HG02571 (cell line): ENCODE measurements around the gene USP7.
A peak's percentile ranks its signal among the peaks of the same experiment; 100 is the strongest.

Experiments used
- ATAC-seq: cut with Tn5 transposase; IDR thresholded peaks from one replicate; pipeline ENCODE4 v1.9.1; 2021; ENCODE audit warnings: mild to moderate bottlenecking, moderate library complexity; ENCODE audit not compliant: unreplicated experiment

Gene USP7

DNA sequence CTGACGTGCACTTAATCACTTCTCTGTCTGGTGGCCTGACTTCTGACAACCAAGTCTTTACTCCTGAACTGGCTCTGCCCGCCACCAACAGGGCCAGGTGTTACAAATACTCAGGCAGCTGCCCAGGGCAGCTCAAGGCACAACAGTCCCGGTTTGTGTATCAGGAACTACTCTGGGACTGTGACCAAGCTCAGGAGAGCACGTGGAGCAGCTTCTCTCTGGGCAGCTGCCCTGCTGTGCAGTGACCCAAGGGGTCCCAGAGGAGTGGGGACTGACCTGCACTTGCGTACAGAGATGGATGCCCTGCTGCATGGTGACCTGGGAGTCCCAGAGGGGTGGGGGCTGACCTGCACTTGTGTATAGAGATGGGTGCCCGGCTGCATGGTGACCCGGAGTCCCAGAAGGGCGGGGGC lies 59.7 kb downstream of the USP7 start:
- ATAC-seq: no peak

DNA sequence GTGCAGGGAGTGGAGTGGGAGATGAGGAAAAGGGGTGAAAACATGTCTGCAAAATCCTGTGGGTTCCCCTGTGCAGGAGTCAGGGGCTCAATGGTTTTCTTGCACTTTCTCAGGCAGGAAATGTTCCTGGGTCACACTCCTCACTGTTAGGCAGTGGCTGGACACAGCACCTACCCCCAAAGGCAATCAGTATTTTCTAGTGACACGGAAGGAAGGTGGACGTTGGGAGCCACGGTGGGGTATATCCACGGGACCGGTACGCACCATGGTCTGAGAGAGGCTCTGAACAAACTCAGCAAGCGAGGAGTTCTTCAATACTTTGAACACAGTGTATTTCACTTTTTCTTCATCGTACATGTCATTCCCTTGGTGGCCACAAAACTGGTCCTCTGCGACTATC lies 60.7 kb downstream of the USP7 start:
- no peak for ATAC-seq

DNA sequence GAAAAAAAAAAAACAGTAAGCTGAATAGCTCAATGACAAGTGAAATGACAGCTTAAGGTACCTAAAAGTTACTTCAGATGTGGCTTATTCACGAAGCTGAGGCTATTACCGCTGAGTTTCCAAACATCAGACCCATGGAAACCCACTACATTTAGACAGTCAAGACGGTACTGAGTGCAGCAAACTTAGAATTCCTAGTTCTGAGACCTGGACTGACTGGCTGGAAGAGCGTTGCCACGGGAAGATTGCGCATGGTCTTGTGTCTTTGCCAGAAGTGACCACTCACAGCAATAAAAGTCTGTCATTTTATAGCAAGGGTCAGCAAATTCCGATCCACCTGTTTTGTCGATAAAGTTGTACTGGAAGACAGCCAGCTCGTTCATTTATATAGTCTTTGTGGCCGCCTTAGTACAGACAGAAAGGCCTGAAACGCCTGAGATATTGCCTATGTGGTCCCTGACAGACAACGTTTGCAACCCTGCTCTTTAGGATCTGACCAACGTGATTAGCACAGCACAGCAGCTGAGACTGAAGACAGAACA lies 62.3 kb downstream of the USP7 start:
- no peak for ATAC-seq

DNA sequence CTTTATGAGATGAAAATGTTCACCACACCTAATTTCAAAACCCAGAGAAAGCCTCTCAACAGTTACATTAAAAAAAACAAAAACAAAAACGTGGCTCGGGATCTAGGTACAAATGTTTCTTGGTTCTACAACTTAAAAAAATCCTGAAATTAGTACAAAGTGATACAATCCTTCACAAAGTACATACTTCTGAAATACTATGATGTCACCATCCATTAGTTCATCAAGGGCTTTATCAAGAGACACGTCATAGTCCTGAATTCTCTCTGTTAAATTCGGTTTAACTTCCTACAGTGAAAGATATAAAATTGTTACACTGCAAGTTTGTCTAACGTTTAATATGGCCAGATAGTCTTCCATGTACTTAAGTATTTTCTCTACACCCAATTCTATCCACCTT lies 63.4 kb downstream of the USP7 start:
- no peak for ATAC-seq

DNA sequence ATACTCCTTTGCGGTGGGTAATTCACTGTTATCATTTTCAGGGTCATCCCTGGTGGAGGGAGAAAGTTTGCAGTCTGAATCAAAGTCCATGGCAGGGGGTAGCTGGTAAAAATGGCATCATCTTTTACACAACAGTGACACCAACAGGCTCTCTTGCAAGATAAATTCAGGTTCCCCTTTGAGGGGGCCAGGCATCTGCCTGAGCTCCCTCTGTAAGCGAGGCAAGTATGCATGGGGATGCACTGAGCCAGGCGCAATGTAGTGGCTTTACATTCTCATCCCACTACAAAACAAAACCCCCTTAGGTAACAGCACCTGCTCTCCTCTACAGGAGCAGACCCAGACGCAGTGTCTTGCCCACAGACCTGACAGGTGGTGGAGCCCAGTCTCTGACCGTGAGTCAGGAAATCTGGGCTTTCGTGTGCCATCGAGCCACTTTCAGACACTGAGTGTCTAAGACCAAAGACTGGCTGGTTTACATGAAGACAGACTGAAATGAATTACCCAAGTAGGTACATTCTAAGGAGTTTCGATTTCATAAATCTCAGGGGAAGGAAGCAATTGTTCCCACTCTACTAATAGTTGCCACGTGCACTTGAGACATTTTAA lies 63.9 kb downstream of the USP7 start:
- ATAC-seq: no peak

DNA sequence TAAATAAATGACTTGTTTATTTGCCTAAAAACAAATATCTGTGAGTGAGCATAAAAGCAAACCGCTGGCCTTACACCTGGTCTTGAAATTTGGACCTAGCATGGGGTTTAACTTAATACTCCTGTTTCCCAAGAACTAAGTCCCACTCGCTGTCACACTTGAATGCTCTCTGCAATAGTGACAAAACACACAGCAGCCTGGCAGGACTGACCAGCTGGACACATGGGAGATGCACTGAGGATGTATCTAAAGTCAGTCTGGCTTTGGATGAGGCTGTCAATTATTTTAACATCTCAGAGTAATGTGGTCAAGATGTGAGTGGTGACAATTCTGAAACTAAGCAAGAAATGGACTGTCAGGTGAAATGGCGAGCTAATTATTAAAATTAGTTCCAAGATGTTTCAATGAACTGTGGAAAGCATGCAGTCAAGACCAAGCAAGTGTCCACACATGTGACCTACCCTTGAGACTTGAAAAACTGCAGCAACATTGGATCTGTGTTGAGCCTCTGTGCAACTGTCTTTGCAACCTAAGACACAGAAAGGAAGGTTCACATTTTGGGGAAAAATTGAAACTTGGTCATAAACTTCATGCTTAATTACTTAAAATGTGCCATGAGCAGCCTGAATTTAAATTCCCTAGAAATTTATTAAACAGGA lies 64.9 kb downstream of the USP7 start:
- no peak for ATAC-seq

DNA sequence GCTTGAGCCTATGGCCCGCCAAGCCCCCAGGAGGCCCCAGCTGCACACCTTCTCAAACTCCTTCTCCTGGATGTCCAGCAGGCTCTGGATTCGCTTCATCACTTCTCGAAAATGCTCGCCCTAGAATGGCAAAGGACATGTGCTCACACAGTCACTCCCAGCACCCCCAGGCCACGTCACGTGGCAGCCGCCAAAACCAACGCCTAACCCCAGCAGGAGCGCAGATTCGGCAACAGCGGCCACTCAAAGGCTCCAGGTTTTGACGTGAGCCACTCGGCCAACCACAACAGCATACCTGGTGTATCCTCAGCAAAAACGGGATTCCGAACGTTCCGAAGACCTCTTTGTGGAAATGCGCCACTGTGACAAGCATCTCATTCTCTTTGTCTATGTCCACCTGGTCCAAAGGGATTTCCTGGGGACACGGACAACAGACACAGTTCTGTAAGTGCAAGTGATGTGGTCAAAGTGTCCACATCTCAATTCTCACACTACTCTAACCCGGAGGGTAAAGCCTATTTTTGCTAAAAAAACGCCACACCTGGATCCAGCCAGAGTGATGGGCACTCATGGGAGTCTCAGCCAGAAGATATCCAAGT lies 68.9 kb downstream of the USP7 start:
- no peak for ATAC-seq

DNA sequence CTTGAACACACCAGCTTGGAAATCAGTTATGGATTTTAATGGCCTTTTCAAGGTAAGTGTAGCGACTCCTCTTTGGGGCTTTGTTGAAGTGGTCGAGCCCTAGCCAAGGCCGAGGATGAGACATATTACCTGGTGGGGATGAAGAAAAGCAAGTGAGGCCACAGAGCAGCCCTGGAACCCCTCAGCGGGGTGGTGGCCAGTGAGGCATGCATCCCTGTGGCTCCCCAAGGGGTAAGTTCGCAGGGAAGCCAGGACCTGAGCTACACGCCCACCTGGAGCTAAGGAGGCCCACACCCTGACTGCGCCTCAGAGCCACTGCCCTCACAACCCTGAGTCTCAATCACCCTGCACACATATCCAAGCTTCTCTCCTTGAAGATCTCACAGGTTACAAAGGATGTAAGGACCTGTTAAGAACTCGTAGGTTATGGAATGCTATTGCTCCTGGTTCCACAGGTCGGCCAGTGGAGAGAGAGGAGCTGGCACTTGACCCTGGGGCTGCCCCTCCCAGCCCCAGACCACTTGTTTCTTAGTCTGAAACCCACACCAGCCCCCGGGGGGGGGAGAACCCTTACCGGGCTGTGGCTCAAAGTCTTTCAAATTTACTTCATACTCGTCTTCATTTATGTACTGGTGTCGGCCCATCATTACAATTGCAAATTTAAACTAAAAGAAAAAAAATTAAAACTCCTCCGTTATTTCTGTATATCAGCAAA lies 69.6 kb downstream of the USP7 start:
- no peak for ATAC-seq

DNA sequence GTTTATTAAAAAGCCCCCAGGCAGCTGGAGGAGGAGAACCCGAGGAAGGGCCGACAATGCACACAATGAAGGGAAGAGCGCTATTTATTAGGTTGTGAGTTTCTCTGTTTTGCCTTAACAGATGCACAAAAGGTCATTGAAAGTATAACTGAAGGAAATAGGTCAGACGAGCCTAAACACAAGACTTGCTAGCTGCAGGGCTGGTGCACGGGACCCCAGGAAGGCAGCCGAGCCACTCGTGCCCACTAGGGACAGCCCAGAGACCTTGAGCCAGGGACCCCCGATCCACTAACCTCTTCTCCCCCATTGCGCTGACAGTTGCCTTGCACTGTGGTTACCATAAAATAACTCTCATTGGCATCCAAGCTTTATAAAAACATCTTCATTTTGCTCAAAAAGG lies 70.3 kb downstream of the USP7 start:
- ATAC-seq: no peak

DNA sequence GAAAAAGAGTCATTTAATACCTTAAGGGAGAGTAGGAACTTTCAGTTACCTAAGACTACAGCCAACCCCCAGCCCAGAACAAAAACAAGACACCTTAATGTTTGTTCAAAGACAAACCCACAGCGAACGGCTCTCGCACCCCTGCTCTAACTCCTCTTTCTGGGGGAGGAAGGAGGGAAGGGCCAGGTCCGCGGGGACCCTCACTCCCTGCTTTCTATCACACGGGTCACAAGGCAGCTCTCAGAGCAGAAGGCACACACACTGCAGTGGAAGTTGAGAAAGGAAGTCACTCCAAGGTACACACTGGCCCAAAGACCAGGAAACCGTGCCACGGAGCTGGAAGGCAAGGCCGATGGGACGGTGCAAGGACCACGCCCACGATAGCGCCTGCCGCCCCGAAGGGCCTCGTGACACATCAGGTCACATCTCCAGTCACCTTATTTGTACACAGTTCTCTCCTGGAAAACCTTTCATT lies 71.6 kb downstream of the USP7 start:
- peak; percentile 29 for ATAC-seq

DNA sequence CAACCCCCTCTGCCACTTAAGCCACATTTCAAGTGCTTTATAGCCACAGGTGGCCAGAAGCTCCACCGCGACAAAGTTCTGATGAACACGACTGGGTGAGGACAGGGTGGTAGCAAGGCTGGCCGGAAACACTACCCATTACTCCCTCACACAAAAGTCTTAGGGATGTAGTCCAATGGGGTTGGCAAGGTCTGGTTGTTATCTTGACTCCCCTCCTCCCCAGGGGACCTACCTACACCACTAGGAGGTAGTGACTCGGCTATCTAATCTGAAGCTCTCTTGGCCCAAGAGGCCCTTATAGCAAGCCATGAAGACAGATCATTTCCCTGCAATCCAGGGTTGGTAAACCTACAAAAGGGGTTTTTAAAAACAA lies 73.2 kb downstream of the USP7 start:
- no peak for ATAC-seq

DNA sequence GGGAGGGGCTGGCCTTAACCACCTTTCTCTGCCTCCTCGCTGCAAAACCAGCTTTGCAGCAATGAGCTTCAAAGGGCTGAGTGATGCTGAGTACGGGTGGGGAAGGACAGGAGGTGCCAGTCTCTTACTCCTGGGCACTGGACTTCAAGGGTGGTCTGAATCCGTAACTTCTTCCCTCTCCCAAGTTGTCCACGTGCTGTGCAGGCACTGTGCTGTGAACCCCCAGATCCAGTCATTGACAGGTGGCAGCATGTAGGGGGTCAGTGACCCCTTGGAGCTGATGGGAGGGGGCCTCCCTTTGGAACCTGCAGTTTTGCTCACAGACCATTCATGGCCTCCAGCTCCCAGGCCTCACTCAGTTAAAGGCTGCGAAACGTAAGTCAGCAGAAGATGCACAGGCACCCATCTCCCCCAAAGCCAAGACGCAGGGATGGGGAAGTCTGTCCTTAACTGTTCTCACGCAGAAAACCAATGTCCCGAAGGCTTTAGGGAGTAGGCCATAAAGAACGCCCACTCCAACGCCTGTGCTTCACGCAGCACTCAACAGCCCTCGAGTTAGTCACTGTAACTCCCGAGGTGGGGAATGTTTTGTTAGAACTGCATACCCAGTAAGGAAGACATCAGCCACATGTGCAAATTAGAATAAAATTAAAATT lies 73.7 kb downstream of the USP7 start:
- ATAC-seq: no peak

DNA sequence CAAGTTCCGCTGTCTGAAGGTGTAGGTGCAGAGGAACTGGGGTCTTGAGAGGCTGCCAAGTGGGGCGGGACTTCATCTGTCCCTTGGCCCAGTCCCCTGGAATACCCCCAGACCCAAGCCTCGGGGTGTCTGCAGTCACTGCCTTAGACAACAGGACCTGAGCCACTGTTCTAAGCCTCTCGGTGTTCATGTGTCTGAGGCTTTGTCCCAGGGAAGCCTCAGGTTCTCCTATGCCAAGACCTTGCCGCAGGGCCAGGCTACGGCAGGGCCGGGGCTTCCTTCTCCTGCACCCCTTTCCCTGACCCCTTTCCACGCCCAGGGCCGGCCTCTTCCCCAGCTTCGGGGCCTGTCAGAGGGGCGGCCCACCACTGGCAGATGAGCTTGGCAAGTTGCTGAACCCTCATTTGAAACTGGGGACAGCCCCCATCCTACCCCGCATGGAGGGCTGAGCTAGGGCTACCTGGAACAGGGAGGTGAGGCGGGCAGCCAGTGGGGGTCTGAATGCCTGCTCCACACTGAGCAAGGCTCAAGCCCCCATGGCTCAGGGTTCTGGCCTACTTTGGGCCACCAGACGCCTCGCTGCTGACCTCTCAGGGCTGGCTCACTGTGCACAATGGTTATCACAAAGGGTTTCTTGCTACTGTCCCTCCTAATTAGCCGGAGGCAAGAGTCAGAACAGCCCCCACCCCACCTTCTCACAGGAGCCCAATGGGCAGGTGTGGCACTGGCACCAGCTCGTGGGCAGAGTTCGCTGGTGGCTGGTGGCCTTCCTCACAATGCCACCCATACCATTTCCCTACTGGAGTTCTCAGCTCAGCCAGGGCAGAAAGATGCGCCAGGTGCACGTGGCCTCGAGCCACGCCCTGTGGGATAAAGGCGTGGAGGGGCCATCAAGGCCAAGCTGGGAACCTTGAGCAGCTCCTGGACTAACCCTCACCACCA lies 74.5 kb downstream of the USP7 start:
- no peak for ATAC-seq

DNA sequence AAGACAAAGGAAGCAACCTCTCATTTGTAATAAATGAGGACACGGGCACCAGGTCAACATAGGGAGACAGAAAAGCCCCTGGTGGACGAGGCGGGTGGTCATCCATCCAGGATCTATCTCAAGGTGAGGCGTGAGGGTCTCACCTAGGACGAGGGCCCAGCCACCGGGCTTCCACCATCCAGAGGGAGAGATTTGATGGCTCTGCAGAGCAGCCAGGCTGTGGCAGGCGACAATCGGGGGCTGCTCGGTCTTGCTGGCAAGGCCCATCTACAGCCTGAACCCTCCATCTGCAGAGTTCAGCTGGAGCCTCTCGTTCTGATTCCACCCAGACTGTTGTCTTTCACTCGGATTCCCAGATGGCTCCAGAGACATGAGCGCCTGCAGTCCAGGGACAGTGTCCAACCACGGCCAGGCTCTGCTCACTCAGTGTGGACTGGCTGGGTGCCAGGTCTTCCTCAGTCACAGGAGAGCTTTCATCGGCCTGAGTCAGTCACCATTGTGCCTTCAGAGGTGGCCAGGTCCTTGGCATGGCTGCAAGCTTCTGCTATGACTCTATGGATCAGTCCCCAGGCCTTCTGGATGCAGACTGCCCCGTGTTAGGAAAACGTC lies 75.7 kb downstream of the USP7 start:
- no peak for ATAC-seq

DNA sequence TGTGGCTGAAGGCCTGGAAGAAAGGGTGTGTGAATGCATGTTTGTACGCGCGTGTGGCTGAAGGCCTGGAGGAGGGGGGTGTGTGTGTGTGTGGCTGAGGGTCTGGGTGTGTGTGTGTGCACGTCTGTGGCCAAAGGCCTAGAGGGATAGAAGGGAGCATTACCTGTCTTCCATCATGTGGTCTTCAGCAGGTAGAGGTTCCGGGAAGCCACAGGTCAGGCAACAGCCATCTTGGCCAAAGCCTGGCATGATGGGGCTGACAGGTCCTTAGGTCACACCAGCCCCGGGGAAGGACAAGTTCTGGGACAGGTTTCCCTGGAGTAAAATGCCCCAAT lies 76.3 kb downstream of the USP7 start:
- no peak for ATAC-seq

DNA sequence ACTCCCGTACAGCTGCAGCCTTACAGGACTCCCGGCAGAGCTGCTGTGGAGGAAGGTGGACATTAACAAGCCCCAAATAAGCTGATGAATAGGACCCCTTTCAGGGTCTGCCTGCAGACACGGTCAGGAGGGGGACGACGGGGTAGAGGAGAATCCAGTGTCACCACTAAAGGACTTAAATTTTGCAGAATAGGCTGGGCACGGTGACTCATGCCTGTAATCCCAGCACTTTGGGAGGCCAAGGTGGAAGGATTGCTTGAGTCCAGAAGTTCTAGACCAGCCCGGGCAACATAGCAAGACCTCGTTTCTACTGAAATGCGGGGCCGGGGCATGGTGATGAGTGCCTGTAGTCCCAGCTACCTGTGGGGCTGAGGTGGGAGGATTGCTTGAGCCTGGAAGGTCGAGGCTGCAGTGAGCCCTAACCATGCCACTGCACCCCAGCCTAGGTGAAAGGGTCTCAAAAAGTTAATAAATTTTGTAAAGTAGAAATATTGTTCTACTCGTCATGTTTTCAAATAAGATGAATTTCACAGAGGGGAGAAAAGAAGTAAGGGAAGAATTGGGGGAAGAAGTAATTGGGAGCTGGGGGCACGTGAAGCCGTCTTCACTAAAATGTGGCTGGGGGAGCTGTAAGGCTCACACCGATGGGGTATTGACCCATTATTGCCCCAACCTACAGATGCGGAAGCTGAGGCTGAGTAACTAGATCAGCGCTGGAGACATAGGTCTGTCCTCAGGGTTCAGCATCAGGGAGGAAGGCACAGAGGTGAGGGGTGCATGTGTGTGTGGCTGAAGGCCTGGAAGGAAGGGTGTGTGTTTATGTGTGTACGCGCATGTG lies 76.9 kb downstream of the USP7 start:
- no peak for ATAC-seq

DNA sequence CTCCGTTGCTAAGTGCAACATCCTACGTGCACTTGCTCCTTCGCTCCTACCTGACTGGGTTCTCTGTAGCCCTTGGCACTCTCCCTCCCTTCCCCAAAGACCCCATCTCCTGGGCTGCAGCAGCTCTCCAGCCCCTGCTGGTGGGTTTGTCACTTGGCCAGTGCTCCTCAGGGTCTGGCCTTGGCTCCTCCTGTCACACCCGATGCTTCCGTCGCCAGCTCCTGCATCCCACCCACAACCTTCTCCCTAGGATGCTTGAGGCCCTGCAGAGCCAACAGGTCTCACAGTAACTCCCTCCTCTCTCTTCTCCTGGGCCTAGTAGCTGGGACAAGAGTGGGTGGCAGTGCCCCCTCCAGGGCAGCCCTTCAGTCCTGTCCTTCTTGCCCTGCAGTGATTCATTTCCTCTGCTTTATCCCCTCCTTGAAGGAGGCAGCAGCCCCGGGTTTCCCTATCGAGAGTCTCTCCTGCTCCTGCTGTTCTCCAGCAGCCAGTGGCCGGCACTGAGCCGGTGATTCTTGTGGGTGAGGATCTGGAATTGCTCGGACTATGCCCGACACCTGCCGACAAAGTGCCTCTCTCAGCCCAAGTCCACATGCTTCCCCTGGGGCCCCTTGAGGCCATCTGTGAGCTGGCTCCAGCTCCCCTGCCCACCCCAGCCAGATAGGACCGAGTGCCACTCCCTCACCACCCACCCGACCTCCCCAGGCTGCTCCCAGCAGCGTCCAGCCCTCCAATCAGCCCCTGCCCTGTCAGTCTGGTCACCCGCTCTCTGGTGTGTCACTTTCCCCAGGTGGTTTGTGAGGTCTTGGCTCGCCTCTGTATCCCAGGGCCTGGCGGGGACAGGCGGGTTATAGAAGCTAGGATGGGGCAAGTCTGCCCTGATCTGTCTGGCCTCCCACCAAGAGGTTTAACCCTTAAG lies 77.8 kb downstream of the USP7 start:
- no peak for ATAC-seq
